Colon (tissue), 2 donors: ENCODE measurements around the gene STARD5.

ENCODE experiments used
- FAIRE-seq: peaks from 2 replicates; lab custom pipeline; 2012; peaks lifted over from hg19 to GRCh38; lab: Jason Lieb, UNC
- donor health status: control.
- donor health status: control.

STARD5 gene

DNA sequence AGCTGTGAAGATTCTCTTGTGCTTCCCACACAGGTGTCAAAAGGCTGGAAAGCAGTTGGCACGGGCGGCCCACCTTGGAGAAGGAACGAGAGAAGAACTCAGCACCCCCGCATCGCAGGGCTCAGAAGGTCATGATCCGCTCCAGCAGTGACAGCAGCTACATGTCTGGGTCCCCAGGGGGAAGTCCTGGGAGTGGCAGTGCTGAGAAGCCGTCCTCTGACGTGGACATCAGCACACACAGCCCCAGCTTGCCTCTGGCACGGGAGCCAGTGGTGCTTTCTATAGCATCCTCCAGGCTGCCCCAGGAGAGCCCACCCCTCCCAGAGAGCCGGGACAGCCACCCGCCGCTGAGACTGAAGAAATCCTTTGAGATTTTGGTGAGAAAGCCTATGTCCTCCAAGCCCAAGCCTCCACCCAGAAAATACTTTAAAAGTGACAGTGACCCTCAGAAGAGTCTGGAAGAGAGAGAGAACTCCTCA is 31.4 kb downstream of the STARD5 start:
- FAIRE-seq = no peak

DNA sequence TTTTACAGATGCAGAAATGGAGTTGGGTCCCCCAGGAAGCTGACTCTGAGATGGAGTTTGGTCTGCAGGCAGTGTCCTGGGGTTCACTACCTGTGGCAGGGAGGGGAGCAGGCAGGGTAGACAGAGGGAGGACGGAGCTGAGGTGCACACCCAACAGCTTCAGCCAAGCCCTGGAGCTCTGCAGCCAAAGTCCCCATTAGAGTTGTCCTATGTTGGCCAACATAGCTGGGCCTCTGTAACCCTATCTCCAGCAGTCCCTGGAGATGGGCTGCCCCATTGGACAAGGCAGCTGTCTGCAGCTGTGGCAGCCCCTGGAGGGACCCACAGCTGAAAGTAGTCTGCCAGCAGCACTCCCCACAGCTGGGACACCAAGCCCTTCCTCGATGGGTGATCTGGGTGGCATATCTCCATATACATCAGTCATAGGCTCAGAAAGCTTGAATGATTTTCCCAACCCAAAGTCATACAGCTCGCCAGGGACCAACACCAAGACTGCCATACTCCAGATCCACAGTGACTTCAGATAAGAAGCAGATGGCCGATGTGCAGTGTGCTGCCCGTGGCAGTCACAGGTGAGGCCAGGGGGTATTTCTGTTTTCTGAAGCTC is 31.9 kb downstream of the STARD5 start:
- FAIRE-seq = no peak

DNA sequence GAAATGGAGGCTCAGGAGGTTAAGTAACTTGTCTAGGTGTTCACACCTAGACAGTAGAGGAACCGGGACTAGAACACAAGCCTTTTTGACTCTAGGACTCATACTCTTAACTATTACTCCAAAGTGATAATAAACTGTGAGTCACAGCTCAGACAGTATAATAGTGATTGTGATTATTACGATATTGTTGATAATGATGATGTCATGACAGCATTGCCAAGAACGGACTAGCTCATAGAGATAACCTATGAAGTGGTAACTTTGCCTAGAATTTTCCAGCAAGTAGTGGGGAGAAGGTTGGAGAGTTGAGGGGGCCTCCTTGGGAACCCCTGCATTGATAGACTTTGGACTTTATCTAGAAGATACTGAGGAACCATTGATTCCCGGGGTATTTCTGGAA is 34.0 kb downstream of the STARD5 start:
- FAIRE-seq = no peak

GRCh38 chr15:81288616-81289015 is 35.3 kb downstream of the STARD5 start:
- FAIRE-seq = no peak

- no peak for FAIRE-seq
Observed at GRCh38 chr15:81288040-81288439, 35.9 kb downstream of the STARD5 start.

- no peak for FAIRE-seq
Observed at GRCh38 chr15:81286621-81287121, 37.3 kb downstream of the STARD5 start.

- FAIRE-seq = no peak
Observed at GRCh38 chr15:81285461-81285860, 38.5 kb downstream of the STARD5 start.

DNA sequence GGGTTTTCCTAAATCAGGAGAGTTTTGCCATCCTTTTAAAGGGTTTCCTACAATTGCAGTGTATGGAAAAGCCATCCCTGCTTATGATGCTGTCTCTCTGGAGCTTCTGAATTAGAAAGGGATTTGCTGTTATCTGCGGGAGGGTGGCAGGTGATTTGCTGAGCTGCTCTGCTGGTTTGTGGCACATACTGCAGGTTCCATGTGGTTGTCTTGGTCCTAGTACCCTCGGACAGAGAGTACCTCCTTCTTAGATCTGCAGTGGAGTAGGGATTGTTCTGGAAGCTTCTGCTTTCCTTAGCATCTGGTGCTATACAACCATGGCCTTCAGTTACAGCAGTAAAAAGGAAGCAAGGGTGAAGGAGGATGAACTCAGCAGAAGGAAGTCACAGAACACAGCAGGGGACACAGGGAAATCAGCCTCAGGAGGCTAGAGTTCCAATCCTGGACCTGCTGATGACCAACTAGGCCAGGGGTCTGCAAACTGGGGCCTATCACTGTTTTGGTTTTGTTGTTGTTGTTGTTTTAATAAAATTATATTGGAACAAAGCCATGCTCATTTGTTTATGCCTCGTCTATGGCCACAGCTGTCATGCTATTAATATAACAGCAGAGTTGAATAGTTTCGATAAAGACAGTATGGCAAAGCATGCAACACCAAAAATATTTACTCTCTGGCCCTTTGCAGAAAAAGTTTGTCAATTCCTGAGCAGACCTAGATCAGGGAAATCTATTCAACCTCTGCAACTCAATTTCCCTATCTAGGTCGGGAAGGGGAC is 39.5 kb downstream of the STARD5 start:
- FAIRE-seq = no peak

DNA sequence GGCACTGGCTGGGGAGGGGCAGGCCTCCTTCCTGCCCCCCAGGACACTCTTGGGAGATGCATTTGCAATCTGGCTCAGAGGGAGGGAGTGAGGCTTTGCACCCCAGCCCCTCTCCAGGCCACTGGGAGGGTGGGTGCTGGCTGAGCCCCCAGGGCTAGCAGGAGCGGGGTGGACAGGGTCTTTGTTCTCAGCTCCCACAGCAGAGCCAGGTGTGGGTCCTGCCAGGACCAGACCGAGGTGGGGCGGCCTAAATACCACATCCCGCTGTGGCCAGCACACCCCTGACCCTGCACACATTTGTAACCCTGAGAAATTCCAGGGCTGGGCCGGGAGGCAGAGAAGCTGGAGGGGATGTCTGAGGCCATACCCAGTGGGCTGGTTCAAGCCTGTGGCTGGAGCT is 41.0 kb downstream of the STARD5 start:
- FAIRE-seq = no peak

DNA sequence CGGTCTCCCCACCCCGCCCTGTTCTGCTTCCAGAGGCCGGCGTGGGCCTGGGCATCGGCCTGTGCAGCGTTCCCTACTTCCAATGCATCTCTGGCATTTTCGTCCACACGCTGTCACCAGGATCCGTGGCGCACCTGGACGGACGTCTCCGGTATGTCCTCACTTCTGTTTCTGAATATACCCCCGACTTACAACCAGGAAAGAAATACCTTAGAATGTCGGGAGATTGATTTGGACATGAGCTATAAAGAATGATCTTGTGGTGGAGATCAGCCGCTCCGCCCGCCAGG is 41.4 kb downstream of the STARD5 start:
- FAIRE-seq = no peak

DNA sequence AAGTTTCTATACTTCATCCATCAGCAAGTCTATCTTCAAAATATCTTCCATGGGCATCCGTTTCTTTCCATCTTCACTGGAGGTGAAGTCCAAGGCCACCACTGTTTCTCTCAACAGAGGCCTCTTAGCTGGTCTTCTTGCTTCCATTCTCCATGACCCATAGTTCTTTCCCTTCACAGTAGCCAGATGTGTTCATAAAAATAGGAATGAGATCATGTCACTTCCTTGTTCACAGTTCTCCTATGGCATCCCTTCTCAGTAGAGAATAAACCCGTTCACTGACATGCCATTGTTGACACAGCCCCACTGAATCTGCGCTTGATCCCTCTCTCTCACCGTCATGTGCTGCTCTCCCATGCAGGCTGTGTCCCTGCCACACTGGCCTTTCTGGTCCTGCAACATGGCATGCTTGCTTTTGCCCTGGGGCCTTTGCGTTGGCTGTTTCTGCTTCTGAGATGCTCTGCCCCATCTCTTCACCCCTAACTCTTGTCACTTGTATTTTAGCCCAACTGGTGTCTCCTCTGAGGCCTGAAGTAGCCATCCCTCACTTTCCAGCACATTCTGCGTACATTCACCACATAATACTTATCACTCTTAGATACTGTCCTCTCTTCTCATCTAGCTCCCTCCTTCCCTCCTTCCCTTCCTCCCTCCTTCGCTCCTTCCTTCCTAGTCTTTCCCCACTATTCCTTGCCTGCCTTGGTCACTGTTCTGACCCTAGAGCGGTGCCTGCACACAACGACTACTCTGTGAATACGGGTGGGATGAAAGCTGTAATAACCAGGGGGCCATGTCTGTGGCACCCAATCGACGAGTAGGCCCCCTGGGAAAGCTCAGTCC is 42.0 kb downstream of the STARD5 start:
- no peak for FAIRE-seq

GRCh38 chr15:81281456-81281735 is 42.5 kb downstream of the STARD5 start:
- FAIRE-seq = no peak

- FAIRE-seq = no peak
Observed at GRCh38 chr15:81280696-81281455, 43.1 kb downstream of the STARD5 start.

GRCh38 chr15:81279621-81280485 is 44.1 kb downstream of the STARD5 start:
- no peak for FAIRE-seq

DNA sequence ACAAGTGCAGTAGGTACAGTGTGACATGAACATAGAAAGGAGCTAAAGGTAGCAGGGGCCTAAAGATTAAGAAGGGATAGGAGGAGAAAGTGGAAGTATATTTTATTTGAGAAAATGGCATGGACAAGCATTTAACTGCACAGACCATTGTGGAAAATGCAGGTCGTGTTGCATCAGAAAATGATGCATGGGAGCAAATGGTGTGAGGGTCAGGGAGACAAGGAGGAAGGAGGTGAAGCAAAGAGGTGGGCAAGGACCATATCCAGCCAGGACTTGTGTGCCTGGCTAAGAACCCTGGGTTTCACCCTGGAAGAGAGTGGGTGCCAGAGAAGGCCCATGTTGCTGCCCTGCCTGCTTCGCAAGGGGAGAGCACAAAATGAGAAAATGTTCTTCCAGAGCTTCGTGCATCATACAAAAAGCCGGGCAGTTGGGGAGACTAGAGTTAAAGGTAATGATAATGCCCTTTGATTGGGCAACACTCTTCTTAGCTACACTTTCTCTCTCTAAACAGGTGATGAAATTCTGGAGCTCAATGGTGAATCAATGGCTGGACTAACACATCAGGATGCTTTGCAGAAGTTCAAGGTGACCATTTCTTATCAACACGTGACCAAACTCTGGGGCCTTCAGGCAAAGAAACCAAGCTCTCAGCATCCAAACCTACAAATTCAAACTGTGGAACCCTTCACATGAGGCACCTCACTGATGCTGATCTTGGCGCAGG is 45.5 kb downstream of the STARD5 start:
- no peak for FAIRE-seq

DNA sequence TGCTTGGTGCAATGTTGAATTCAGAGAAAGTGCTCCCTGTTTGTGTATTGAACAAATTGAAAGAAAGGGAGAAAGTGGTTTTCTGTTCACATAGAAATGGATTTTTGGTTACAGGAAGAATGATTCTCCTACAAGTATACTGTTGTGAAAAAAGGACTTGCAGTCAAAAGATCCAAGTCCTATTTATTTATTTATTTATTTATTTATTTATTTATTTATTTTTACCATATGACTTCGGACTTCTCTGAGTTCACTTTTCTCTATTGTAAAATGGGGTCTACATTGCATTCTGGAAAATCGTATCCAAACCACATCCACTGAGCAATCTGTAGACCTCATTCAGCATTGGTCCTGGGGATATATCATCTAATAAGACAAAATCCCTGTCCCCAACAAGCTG is 46.1 kb downstream of the STARD5 start:
- FAIRE-seq = no peak

- FAIRE-seq = no peak
Observed at GRCh38 chr15:81276967-81277366, 47.0 kb downstream of the STARD5 start.

- FAIRE-seq = peak; percentile 58
Observed at GRCh38 chr15:81275711-81276392, 48.1 kb downstream of the STARD5 start.

GRCh38 chr15:81274931-81275707 is 48.8 kb downstream of the STARD5 start:
- FAIRE-seq = no peak
